Loucy (cell line): ENCODE results near the gene PIGC.

ENCODE experiments used
- H2AFZ ChIP-seq: fragments of 200-600 bp; sonication (generic); 2 replicates; pipeline ENCODE4 v1.6.0; 2016; ENCODE audit warnings: antibody characterized with exemption, mild to moderate bottlenecking, low read length, moderate library complexity
- H3F3A ChIP-seq: fragments of 200-600 bp; 2 replicates; pipeline ENCODE4 v1.6.0; 2016; ENCODE audit warnings: antibody characterized with exemption, low read depth, mild to moderate bottlenecking
- H3K27me3 ChIP-seq: fragments of 200-600 bp; sonication (generic); 2 replicates; pipeline ENCODE4 v1.6.1; 2014; ENCODE audit warnings: low read length, mild to moderate bottlenecking; ENCODE audit not compliant: insufficient read depth, poor library complexity, severe bottlenecking
- H3K36me3 ChIP-seq: fragments of 200-600 bp; sonication (generic); 2 replicates; pipeline ENCODE4 v1.6.1; 2016; ENCODE audit warnings: low read length; ENCODE audit not compliant: insufficient read depth
- H3K4me1 ChIP-seq: fragments of 200-600 bp; sonication (generic); 2 replicates; pipeline ENCODE4 v1.5.1; 2014; ENCODE audit warnings: low read length, mild to moderate bottlenecking; ENCODE audit not compliant: insufficient read depth, poor library complexity, severe bottlenecking
- H3K4me2 ChIP-seq: fragments of 200-600 bp; sonication (generic); 2 replicates; pipeline ENCODE4 v1.6.0; 2014; ENCODE audit warnings: antibody characterized with exemption, low read length, low read depth, mild to moderate bottlenecking; ENCODE audit not compliant: poor library complexity, severe bottlenecking
- H3K4me3 ChIP-seq: fragments of 200-600 bp; sonication (generic); 2 replicates; pipeline ENCODE4 v1.5.1; 2014; ENCODE audit warnings: low read length, mild to moderate bottlenecking, mixed read lengths; ENCODE audit not compliant: poor library complexity, severe bottlenecking
- H3K79me2 ChIP-seq: fragments of 200-600 bp; sonication (generic); 2 replicates; pipeline ENCODE4 v1.6.1; 2014; ENCODE audit warnings: low read length; ENCODE audit not compliant: insufficient read depth
- H3K9ac ChIP-seq: fragments of 200-600 bp; sonication (generic); 2 replicates; pipeline ENCODE4 v1.6.0; 2014; ENCODE audit warnings: mild to moderate bottlenecking, low read depth, low read length, moderate library complexity; ENCODE audit not compliant: poor library complexity, severe bottlenecking
- H3K9me2 ChIP-seq: fragments of 200-600 bp; sonication (generic); replicated peaks from 2 replicates; pipeline ENCODE4 v1.6.1; 2016; ENCODE audit warnings: low read depth, low read length, mixed read lengths
- H3K9me3 ChIP-seq: fragments of 200-600 bp; sonication (generic); 2 replicates; pipeline ENCODE4 v1.6.1; 2014; ENCODE audit warnings: mild to moderate bottlenecking, antibody characterized with exemption, low read length, low read depth; ENCODE audit not compliant: insufficient read depth
- H4K20me1 ChIP-seq: fragments of 200-600 bp; sonication (generic); 2 replicates; pipeline ENCODE4 v1.6.0; 2014; ENCODE audit warnings: antibody characterized with exemption, low read length, mild to moderate bottlenecking; ENCODE audit not compliant: insufficient read depth, poor library complexity, severe bottlenecking
- CTCF ChIP-seq: fragments of 200-600 bp; sonication (generic); conservative IDR thresholded peaks from 2 replicates; pipeline ENCODE4 v1.5.1; 2014; ENCODE audit warnings: mild to moderate bottlenecking, antibody characterized with exemption, low read length
- EZH2phosphoT487 ChIP-seq: fragments of 200-600 bp; IDR thresholded peaks from 2 replicates; pipeline ENCODE4 v1.6.1; 2018; ENCODE audit warnings: antibody characterized with exemption, mild to moderate bottlenecking, moderate library complexity, borderline replicate concordance

PIGC gene

GRCh38 chr1:172394141-172394751, 49.6 kb downstream of the PIGC start:
- Histone ChIP-seq H4K20me1 (no peaks in the 10 kb centered on the region), H3F3A (no peaks in the 10 kb centered on the region), H3K9ac (peak overlapping the region; percentile 31), H2AFZ (peak overlapping the region; percentile 64), H3K79me2 (no peaks in the 10 kb centered on the region), H3K4me2 (peak overlapping the region; percentile 55), H3K4me1 (peaks cover 24% of the 10 kb centered on the region), H3K9me2 (no peaks in the 10 kb centered on the region), H3K27me3 (no peaks in the 10 kb centered on the region), H3K4me3 (no peak overlapping the region), H3K9me3 (no peaks in the 10 kb centered on the region), H3K36me3 (no peaks in the 10 kb centered on the region)
- no peak for TF ChIP-seq EZH2phosphoT487
- TF ChIP-seq CTCF, result no peak

GRCh38 chr1:172393354-172393753, 50.5 kb downstream of the PIGC start:
- Histone ChIP-seq H3K9me3 (no peaks in the 10 kb centered on the region), H3K4me3 (no peak overlapping the region), H3K9ac (no peak overlapping the region), H3K4me2 (no peak overlapping the region), H3K4me1 (peaks cover 17% of the 10 kb centered on the region), H3F3A (no peaks in the 10 kb centered on the region), H3K79me2 (no peaks in the 10 kb centered on the region), H3K36me3 (no peaks in the 10 kb centered on the region), H2AFZ (no peak overlapping the region), H3K27me3 (no peaks in the 10 kb centered on the region), H3K9me2 (no peaks in the 10 kb centered on the region), H4K20me1 (no peaks in the 10 kb centered on the region)
- no peak for TF ChIP-seq CTCF
- TF ChIP-seq EZH2phosphoT487, result no peak

DNA sequence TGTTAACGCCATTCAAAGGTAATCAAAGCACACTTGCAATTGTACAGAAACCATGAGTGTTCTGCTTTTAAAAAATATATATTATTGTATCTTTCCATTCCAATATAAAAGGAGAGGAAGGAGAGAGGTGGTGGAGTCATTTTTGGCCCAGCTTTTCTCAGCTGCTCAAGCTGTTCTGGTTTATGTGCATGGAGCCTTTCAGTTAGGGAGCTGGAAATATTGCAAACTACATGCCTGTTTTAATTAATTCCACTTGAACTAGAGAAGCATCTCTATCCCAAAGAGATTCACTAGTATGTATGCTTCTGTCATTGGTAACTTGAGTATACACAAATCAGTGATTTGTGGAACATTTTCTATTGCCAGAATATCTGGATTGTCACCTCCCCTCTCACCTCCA, 51.9 kb downstream of the PIGC start:
- Histone ChIP-seq H3F3A (no peaks in the 10 kb centered on the region), H3K4me1 (peaks cover 12% of the 10 kb centered on the region), H3K79me2 (no peaks in the 10 kb centered on the region), H3K4me2 (no peak overlapping the region), H3K9me2 (no peaks in the 10 kb centered on the region), H3K36me3 (no peaks in the 10 kb centered on the region), H3K9me3 (no peaks in the 10 kb centered on the region), H3K4me3 (no peak overlapping the region), H3K9ac (no peak overlapping the region), H3K27me3 (no peaks in the 10 kb centered on the region), H4K20me1 (no peaks in the 10 kb centered on the region), H2AFZ (no peak overlapping the region)
- TF ChIP-seq CTCF (no peak), EZH2phosphoT487 (no peak)
